Kidney tubule cell (primary cell): ENCODE measurements around the gene CD160.
"Not testable (repeated sequence)": the region's sequence is repeated elsewhere in the genome, so short reads cannot be mapped to it uniquely, and the experiment has no call there.

Source experiments
- DNase-seq: peaks from one replicate; pipeline ENCODE4 v3.0.0-alpha.2; 2018; ENCODE audit warnings: low spot score

Gene CD160

GRCh38 chr1:145758575-145758974, 39.3 kb downstream of the CD160 start:
- no peak for DNase-seq

DNA sequence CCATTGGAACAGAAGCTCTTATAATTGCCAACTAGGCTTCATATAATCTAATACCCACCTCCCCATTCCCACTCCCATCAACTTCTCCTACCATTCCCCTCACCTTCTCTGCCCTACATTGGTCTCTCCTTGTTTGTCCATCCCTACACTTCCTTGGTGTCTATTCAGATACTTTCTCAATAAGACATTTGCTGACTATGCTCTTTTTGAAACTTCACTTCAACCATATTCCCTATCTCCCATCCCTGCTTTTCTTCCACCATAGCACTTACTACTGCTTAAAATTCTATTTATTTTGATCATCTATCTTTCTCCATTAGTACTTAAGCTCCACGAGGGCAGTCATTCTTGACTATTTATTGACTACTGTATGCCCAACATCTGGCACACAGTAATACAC, 40.4 kb downstream of the CD160 start:
- no peak for DNase-seq

GRCh38 chr1:145760395-145760949, 41.2 kb downstream of the CD160 start:
- DNase-seq, result not testable (repeated sequence)

DNA sequence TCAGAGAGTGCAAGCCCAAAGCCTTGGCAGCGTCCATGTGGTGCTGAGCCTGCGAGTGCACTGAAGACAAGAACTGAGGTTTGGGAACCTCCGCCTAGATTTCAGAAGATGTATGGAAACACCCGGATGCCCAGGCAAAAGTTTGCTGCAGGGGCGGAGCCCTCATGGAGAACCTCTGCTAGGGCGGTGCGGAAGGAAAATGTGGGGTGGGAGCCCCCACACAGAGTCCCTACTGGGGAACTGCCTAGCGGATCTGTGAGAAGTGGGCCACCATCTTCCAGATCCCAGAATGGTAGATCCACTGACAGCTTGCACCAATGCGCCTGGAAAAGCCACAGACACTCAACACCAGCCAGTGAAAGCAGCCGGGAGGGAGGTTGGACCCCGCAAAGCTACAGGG, 42.2 kb downstream of the CD160 start:
- not testable (repeated sequence) for DNase-seq

GRCh38 chr1:145762001-145762400, 42.7 kb downstream of the CD160 start:
- not testable (repeated sequence) for DNase-seq

DNA sequence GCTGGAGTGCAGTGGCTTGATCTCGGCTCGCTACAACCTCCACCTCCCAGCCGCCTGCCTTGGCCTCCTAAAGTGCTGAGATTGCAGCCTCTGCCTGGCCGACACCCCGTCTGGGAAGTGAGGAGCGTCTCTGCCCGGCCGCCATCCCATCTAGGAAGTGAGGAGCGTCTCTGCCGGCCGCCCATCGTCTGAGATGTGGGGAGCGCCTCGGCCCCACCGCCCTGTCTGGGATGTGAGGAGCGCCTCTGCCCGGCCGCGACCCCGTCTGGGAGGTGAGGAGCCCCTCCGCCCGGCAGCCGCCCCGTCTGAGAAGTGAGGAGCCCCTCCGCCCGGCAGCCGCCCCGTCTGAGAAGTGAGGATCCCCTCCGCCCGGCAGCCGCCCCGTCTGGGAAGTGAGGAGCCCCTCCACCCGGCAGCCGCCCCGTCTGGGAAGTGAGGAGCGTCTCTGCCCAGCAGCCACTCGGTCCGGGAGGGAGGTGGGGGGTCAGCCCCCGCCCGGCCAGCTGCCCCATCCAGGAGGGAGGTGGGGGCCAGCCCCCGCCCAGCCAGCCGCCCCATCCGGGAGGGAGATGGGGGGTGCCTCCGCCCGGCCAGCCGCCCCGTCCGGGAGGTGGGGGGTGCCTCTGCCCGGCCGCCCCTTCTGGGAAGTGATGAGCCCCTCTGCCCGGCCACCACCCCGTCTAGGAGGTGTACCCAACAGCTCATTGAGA, 45.1 kb downstream of the CD160 start:
- DNase-seq, result not testable (repeated sequence)

- not testable (repeated sequence) for DNase-seq
Observed at GRCh38 chr1:145765127-145765526, 45.8 kb downstream of the CD160 start.

DNA sequence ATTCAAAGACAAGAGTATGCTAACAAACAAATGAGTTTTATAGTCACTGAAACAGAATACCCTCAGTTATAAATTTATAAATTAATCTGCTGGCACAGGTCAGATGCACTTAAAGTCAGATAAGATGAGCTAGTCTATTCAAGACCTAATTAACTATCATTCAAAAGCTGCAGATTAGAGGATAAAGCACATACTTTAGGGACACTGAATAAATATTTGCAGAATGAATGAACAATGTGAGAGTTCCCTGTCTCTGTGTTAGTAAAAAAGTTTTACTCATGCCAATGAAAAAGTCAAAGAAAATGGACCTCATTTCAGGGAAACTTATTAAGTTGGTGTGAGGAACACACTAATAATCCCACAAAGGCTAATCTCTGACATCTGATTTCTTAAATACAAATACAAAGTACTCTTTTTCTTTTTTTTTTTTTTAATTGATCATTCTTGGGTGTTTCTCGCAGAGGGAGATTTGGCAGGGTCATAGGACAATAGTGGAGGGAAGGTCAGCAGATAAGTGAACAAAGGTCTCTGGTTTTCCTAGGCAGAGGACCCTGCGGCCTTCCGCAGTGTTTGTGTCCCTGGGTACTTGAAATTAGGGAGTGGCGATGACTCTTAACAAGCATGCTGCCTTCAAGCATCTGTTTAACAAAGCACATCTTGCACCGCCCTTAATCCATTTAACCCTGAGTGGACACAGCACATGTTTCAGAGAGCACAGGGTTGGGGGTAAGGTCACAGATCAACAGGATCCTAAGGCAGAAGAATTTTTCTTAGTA, 46.5 kb downstream of the CD160 start:
- not testable (repeated sequence) for DNase-seq

- not testable (repeated sequence) for DNase-seq
Observed at GRCh38 chr1:145766926-145767325, 47.6 kb downstream of the CD160 start.

- DNase-seq, result not testable (repeated sequence)
Observed at GRCh38 chr1:145768004-145768403, 48.7 kb downstream of the CD160 start.

DNA sequence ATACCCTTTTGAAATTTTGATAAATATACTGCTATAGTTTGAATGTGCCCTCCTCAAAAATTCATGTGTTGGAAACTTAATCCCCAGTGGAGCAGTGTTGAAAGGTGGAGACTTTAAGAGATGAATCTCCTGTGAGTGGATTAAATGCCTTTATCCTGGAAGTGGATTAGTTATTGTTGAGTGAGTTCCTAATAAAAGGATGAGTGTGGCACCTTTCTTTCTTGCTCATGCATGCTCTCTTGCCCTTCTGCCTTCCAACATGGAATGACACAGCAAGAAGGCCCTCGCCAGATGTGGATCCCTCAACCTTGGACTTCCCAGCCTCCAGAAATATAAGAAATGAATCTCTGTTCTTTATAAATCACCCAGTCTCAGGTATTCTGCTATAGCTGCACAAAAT, 51.8 kb downstream of the CD160 start:
- no peak for DNase-seq

- no peak for DNase-seq
Observed at GRCh38 chr1:145773423-145773822, 54.1 kb downstream of the CD160 start.

DNA sequence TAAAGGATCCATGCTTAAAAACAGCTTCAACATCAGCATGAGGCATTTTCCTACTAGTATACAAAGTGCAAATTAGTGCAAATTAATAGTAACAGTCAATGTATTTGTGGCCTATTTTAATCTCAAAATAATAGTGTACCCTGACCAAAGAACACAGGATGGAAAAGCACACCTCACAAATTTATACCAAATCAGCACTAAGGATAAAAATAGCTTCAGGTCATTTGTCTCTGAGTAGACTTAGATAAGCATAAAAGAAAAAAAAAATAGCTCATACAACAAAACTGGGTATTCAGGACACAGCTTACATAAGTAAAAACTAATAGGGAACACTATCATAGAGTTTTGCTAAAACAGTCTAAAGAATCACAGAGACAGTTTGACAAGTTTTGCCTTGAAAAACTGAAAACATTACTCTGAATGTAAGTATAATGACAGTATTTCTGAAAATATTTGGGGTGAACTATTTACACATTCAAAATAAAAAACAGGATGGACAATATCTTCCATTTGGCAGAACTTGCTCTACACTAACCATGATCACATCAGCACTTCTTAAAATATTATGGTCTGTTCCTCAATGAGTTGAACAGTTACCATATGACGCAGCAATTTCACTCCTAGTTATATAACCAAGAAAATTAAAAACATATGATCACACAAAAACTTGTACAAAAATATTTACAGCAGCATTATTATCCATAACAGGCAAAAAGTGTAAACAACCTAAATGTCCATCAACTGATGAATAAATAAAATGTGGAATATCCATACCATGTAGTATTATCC, 58.3 kb downstream of the CD160 start:
- DNase-seq, result no peak

- DNase-seq, result no peak
Observed at GRCh38 chr1:145778146-145778540, 58.8 kb downstream of the CD160 start.

DNA sequence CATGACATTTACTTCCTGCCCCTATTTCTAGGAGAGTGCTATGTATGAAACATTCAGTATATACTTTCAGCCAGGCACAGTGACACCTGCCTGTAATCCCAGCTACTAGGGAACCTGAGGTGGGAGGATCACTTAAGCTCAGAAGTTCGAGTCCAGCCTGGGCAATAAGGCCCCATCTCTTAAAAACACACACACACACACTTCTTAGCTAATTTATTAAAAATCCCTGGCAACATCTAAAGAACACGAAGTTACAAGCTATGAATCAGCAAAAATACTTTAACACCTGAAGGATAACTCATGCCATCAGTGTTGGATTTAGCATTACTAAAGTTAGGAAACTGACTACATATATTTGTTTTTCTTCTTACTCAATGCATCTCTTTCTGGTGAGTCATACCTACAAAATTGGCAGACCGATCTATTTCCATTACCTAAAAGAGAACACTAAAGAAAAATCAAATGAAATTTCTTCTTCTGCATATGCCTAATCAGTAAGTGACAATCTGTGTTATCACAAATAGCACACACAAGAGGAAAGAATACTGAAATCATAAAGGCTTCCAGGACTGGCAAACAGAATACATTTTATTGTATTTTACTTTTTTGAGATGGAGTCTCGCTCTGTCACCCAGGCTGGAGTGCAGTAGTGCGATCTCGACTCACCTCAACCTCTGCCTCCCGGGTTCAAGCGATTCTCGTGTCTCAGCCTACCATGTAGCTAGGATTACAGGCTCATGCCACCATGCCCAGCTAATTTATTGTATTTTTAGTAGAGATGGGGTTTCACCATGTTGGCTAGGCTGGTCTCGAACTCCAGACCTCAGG, 63.2 kb downstream of the CD160 start:
- peak; percentile 98 for DNase-seq

- DNase-seq, result no peak
Observed at GRCh38 chr1:145784409-145784808, 65.1 kb downstream of the CD160 start.

- peak; percentile 13 for DNase-seq
Observed at GRCh38 chr1:145785547-145785946, 66.2 kb downstream of the CD160 start.

DNA sequence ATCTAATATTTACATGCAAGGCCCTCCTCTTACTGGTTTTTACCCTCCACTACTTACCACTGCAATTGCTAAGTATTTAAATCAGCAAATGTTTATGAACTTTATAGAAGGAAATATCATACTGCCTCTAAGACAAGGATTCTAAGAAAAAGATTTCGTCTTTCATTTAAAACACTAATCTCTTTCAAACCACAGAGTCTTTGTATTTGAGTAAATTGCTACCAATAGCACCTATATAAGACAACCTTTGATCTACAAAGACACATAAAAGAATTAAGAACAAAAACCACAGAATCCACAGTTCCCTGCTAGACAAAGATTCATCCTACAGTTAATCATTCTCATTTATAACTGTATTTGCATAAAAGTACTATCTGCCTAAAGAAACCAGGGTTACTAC, 67.0 kb downstream of the CD160 start:
- DNase-seq, result no peak

GRCh38 chr1:145788580-145788979, 69.3 kb downstream of the CD160 start:
- no peak for DNase-seq
